Medulla oblongata (tissue), 1 donor: ENCODE results near the gene CAMK2G.
"Not testable (repeated sequence)": the region's sequence is repeated elsewhere in the genome, so short reads cannot be mapped to it uniquely, and the experiment has no call there.

Experiments used
- DNase-seq: peaks from one replicate; pipeline ENCODE4 v3.0.0-alpha.2; 2015; ENCODE audit errors: extremely low spot score

The CAMK2G gene

GRCh38 chr10:73791871-73792400, 82.4 kb downstream of the CAMK2G start:
- no peak for DNase-seq

- DNase-seq, result no peak
These were observed 83.3 kb downstream of the CAMK2G start for GRCh38 chr10:73790886-73791625.

- DNase-seq, result no peak
These were observed 84.7 kb downstream of the CAMK2G start for GRCh38 chr10:73789659-73790055.

GRCh38 chr10:73788864-73789658, 85.3 kb downstream of the CAMK2G start:
- no peak for DNase-seq

GRCh38 chr10:73787031-73787800, 87.1 kb downstream of the CAMK2G start:
- not testable (repeated sequence) for DNase-seq

GRCh38 chr10:73786512-73786885, 87.9 kb downstream of the CAMK2G start:
- no peak for DNase-seq

- DNase-seq, result no peak
These were observed 88.4 kb downstream of the CAMK2G start for GRCh38 chr10:73785721-73786511.

- DNase-seq, result peak; percentile 99
These were observed 89.1 kb downstream of the CAMK2G start, which contains the start of gene ZSWIM8 for GRCh38 chr10:73785211-73785720. ZSWIM8 (plus strand) TSS chr10:73785606; CDS start chr10:73785879, 273 bp downstream.

- no peak for DNase-seq
These were observed 91.6 kb downstream of the CAMK2G start for GRCh38 chr10:73782749-73783085.

- DNase-seq, result peak; percentile 91
These were observed 92.2 kb downstream of the CAMK2G start, which contains the start of gene CHCHD1 for GRCh38 chr10:73781879-73782748. CHCHD1 (plus strand) TSS chr10:73782048; CDS start chr10:73782076, 28 bp downstream.

- no peak for DNase-seq
These were observed 92.8 kb downstream of the CAMK2G start for GRCh38 chr10:73781548-73781878.

- no peak for DNase-seq
These were observed 93.4 kb downstream of the CAMK2G start for GRCh38 chr10:73780966-73781365.

- no peak for DNase-seq
These were observed 94.1 kb downstream of the CAMK2G start for GRCh38 chr10:73780301-73780700.

GRCh38 chr10:73779539-73780197, 94.7 kb downstream of the CAMK2G start:
- DNase-seq, result no peak

- DNase-seq, result no peak
These were observed 95.3 kb downstream of the CAMK2G start for GRCh38 chr10:73779018-73779417.

- no peak for DNase-seq
These were observed 99.7 kb downstream of the CAMK2G start for GRCh38 chr10:73774637-73775036.

- no peak for DNase-seq
These were observed 101.0 kb downstream of the CAMK2G start for GRCh38 chr10:73773152-73773879.

GRCh38 chr10:73772281-73773151, 101.8 kb downstream of the CAMK2G start:
- peak; percentile 78 for DNase-seq
